Mucosa of descending colon (tissue), 3 donors: ENCODE results near the gene SPRR4. TPM values are rescaled to one million over a fixed set of nuclear protein-coding genes. Genes with fewer than 3 reads are reported as not detected.

Experiments used
- ATAC-seq: fragments of 200-7000 bp; cut with Tn5 transposase; one replicate; pipeline ENCODE4 v1.9.1; 2020; ENCODE audit warnings: mild to moderate bottlenecking, moderate library complexity
- DNase-seq, 3 donors: peaks; one replicate each; pipeline ENCODE4 v3.0.0-alpha.2; 2020
- H3K36me3 ChIP-seq: fragments of 200-600 bp; one replicate; pipeline ENCODE4 v1.8.0; 2021; ENCODE audit warnings: low read depth, mild to moderate bottlenecking
- H3K4me1 ChIP-seq: fragments of 200-600 bp; one replicate; pipeline ENCODE4 v1.8.0; 2021; ENCODE audit warnings: low read depth, mild to moderate bottlenecking
- H3K4me3 ChIP-seq: fragments of 200-600 bp; one replicate; pipeline ENCODE4 v1.8.0; 2021; ENCODE audit warnings: mild to moderate bottlenecking
- H3K9me3 ChIP-seq: fragments of 200-600 bp; one replicate; pipeline ENCODE4 v1.8.0; 2021; ENCODE audit warnings: mild to moderate bottlenecking
- intact Hi-C, 2 donors: fragments of 100-400 bp; cut with DNase I in 1 of 2; cut with micrococcal nuclease in 1 of 2; formaldehyde crosslinking; loops; one replicate each; pipeline versions ENCODE4 v1.11.0 to v1.11.1; 2022; cut with DNase I, micrococcal nuclease
- total RNA-seq, 3 donors: library from RNA; stranded (reverse); fragmentation: NEBNext Ultra II Directional in 2 of 3; extraction: Animal tissue kit (Norgen Biotek cat#: 25700) in 2 of 3; gene quantifications; one replicate each; pipeline versions ENCODE4 v1.2.1 to v1.2.4, GENCODE V29; 2021 to 2023
- TF ChIP-seq, protein P1 (sequence below): fragments of 200-600 bp; IDR thresholded peaks from one replicate; pipeline ENCODE4 v1.8.0; 2022; ENCODE audit warnings: antibody characterized with exemption, mild to moderate bottlenecking
- donor health status: DM: no; HTN: no; CAD: no; lungs with moderate emphysema.
- donor health status: DM: no; HTN: no; CAD: no.
- donor health status: DM: no; HTN: yes; CAD: no.

SPRR4 gene
- total RNA-seq, 3 donors from 2014 or later, result not detected

DNA sequence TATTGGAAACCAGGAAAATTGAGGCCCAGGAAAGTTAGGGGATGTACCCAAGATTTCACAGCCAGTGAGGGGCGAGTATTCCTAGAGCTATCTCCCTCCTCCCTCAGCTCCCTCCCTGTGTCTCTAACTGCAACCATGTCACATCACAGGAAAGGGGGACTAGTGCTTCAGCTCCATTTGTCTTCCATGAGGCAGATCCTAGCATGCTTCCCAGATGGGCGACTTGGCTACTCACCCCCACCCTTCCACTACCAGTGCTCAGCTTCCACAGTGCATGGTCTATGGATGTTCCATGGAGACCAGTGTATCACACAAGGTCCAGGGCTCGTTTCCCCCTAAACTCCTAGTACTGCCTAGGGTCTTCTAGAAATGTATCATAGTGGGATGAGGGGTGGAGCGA, 4.6 kb upstream of the SPRR4 start:
- ATAC-seq (no peak), DNase-seq (no peak)
- Histone ChIP-seq H3K4me3 (no peak overlapping the region), H3K36me3 (no peaks in the 10 kb centered on the region), H3K9me3 (no peaks in the 10 kb centered on the region), H3K4me1 (no peaks in the 10 kb centered on the region)
- intact Hi-C loops, result no loop called here
- TF ChIP-seq, protein P1, sequence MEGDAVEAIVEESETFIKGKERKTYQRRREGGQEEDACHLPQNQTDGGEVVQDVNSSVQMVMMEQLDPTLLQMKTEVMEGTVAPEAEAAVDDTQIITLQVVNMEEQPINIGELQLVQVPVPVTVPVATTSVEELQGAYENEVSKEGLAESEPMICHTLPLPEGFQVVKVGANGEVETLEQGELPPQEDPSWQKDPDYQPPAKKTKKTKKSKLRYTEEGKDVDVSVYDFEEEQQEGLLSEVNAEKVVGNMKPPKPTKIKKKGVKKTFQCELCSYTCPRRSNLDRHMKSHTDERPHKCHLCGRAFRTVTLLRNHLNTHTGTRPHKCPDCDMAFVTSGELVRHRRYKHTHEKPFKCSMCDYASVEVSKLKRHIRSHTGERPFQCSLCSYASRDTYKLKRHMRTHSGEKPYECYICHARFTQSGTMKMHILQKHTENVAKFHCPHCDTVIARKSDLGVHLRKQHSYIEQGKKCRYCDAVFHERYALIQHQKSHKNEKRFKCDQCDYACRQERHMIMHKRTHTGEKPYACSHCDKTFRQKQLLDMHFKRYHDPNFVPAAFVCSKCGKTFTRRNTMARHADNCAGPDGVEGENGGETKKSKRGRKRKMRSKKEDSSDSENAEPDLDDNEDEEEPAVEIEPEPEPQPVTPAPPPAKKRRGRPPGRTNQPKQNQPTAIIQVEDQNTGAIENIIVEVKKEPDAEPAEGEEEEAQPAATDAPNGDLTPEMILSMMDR, result no peak

DNA sequence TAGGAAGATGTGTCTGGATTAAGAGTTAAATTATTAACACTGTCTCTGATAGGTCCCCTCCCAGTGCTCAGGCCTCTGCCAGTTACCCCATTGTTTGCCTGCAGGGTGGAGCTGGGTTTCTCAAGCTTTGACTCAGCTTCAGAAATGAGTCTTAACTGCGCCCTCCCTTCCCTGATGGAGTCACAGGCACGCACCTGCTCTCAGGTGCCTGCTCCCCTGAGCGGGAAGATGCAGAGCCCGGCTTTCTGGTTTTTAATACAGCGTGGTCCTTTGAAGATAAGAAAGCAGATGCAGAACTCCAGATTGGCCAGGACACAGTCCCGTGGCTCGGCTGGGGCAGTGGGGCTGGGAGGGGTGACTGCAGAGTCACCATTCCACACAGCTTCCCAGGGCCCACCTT, 3.2 kb upstream of the SPRR4 start:
- no peaks in the 10 kb centered on the region for H3K4me1 ChIP-seq
- no peak overlapping the region for H3K4me3 ChIP-seq
- no peak for ATAC-seq
- intact Hi-C loops, result no loop called here
- no peaks in the 10 kb centered on the region for H3K9me3 ChIP-seq
- TF ChIP-seq, protein P1, result no peak
- H3K36me3 ChIP-seq, result no peaks in the 10 kb centered on the region
- DNase-seq, result no peak

DNA sequence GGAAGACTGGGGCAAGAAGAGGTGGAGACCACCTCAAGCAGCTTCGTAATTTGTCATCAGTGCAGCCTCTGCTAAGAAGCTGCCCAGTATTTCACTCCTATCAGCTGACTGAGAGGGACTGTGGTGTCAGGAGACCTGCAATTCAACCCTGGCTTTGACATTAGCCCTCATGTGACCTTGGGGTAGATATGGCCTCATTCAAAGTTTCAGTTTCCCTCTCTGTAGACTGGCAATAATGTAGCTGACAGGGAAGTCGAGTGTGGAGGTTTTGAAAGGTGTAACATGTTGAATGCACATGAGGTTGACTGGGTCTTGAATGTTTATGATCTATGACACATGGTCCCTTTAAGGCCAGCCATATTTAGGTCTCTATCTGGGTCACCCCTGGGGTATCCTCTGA, 2.2 kb upstream of the SPRR4 start:
- Histone ChIP-seq H3K4me1 (no peaks in the 10 kb centered on the region), H3K36me3 (no peaks in the 10 kb centered on the region), H3K9me3 (no peaks in the 10 kb centered on the region), H3K4me3 (no peak overlapping the region)
- ATAC-seq, result no peak
- no peak for DNase-seq
- TF ChIP-seq, protein P1, result no peak
- intact Hi-C loops, result no loop called here

DNA sequence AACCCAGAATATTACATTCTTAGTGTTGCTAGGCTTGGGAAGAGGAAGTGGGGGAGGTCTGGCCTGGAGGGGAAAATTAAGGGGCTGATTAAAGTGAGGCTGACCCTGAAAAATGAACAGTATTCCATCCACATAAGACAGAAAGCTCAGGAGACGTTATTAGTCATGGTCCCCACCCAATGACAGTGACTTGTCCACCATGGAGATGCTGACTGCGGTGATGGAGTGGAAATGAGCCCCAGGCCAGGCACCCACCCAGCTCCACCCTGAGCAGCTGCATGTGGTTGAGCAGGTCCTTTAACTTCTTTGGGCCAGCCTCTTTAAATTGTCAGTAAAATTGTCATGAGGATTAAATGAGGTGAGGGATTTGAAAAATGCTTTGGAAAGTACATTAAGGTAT, 1.4 kb upstream of the SPRR4 start:
- DNase-seq (no peak), ATAC-seq (no peak)
- Histone ChIP-seq H3K36me3 (no peaks in the 10 kb centered on the region), H3K4me3 (no peak overlapping the region), H3K9me3 (no peaks in the 10 kb centered on the region), H3K4me1 (no peaks in the 10 kb centered on the region)
- intact Hi-C loops, result no loop called here
- TF ChIP-seq, protein P1, result no peak

DNA sequence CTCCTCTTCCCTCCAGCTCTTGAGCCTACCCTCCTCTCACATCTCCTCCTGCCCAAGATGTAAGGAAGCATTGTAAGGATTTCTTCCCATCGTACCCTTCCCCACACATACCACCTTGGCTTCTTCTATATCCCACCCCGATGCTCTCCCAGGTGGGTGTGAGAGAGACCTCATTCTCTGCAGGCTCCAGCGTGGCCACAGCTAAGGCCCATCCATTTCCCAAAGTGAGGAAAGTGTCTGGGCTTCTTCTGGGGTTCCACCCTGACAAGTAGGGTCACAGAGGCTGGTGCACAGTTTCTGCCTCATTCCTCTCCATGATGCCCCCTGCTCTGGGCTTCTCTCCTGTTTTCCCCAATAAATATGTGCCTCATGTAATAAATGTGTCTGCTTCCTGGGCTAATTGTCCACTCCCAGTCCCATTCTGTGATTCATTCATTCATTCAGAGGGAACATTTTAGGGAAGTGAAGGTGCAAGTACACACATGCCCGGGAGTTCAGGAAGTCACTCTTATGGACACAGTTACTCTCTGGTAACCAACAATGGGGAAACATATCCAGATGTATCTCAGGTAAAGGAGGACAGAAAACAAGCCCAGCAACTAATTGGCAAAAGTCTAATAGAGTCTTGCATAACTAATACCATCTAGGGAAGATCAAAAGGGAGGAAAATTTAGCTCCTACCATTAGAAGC, 1.9 kb downstream of the SPRR4 start:
- ATAC-seq, result no peak
- intact Hi-C loops, result no loop called here
- no peaks in the 10 kb centered on the region for H3K36me3 ChIP-seq
- H3K4me3 ChIP-seq, result no peak overlapping the region
- TF ChIP-seq, protein P1, result no peak
- no peaks in the 10 kb centered on the region for H3K9me3 ChIP-seq
- DNase-seq, result no peak
- H3K4me1 ChIP-seq, result no peaks in the 10 kb centered on the region

DNA sequence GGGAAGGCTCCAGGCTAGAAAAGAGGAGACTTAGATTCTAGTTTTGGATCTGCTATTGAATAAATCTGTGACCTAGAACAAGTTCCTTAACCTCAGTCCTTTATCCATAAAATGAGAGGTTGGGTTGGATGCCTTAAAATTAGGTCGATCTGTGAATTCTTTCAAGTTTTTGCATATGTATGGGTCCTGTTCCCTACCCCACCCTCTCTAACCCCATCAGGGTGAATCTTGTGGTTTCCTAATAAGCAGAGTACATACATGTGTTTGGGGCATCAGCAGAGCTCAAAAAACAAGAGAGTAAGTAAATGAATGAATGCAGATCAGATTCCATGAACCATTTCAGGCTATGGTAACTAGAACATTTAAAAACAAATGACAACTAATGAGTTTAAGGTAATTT, 6.2 kb downstream of the SPRR4 start:
- Histone ChIP-seq H3K4me3 (no peak overlapping the region), H3K4me1 (no peaks in the 10 kb centered on the region), H3K9me3 (no peaks in the 10 kb centered on the region), H3K36me3 (no peaks in the 10 kb centered on the region)
- TF ChIP-seq, protein P1, result no peak
- no peak for DNase-seq
- intact Hi-C loops, result no loop called here
- no peak for ATAC-seq
